GM11168 (cell line): ENCODE results near the gene LAMA4.
"Not testable (repeated sequence)": the region's sequence is repeated elsewhere in the genome, so short reads cannot be mapped to it uniquely, and the experiment has no call there.

Source experiments
- in situ Hi-C: fragments of 300-500 bp; cut with MboI; formaldehyde crosslinking; loops from one replicate; pipeline ENCODE4 v1.12.0; 2022; ENCODE audit warnings: low sequenced_read_pairs; ENCODE audit not compliant: unreplicated experiment

LAMA4 gene

DNA sequence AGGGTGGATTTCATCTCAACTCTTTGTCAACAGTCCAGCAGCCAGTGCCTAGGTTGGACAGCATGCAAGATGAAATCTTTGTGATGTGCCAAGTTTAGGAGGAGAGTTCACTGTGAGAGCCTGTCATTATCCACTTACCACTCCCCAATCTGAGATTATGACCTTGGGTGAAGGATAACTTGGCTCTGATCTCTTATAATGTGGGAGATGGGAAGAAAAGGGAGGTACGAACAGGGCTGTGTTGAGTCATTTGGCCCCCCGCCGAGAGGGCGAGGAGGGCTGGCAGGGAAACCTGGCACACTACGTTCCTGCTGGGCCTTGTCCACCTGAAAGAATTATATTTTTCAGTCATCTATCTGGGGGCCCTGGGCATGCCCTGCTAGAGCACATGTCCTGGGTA, 35.8 kb downstream of the LAMA4 start:
- in situ Hi-C loops = no loop called here

DNA sequence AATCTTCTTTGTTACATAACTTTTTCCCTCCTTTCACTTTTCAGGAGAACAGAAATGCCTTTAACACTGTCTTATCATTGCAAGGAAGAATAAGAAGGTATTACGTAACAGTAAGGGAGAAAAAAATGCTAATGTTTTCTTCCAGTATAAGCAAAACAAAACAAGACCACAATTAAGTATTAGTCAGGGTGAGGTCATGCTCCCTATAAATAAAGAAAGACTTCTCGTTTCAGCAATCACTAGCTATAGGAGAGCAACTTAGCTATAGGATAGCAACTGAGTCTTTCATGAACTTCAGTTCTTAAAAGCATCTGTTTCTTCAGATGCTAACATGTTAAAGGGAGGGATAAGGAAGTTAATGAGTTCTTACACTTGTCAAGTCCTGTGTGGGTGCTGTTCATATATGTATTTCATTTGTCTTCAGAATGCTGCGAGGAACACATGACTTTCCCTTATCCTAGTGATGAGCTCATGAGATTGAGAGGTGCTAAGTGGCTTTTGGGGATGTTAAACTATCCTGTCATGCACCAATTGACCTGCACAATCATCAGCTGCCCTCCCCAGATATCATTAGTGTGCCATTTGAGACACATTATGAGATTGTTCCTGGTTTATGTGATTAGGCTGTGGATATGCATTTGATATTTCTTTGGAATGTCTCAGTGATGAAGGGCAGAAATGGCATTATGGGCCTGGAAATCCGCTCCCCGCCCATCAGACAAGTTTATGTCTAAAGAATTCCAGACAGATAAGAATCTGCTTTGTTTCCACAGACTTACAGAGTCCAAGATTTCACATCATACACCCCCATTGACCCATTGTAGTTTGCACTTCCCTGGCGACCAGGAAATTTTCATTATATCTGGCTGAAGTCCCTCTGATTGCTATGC, 37.5 kb downstream of the LAMA4 start:
- in situ Hi-C loops = no loop called here

DNA sequence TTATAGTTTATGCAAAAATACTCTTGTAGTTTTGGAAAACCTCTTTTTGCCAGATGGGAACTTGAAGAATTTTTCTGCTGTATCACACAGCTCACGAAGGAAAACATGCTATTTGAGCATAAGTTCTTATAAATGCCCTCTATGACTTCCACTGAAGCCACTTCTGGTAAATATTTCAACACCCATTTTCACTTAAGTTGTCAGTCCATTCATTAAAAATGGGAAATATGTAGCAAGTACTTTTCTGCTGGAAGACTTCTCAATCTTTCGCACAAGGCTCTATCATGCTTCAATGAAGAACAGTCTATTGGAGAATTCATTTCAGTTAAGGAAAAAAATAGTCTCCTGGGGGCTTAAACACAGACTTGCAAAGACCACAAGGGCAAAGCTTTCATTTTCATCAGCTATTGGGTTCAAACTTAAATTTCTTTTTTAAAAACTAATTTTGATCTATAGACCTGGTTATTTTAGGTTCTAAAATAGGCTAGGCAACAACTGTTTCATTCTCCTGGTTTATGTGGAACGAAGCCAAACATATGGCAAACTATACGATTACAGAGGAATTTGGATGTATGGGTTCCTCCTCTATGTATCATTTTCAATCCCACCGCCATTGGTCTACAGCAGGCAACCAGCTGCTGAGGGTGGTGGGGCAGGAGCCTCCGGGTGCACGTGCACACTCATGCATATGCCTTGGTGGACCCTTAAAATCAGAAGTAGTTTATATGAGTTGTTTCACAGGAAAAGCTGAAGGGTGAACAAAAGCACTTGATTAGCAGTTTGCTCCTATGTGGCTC, 38.7 kb downstream of the LAMA4 start:
- in situ Hi-C loops = no loop called here

DNA sequence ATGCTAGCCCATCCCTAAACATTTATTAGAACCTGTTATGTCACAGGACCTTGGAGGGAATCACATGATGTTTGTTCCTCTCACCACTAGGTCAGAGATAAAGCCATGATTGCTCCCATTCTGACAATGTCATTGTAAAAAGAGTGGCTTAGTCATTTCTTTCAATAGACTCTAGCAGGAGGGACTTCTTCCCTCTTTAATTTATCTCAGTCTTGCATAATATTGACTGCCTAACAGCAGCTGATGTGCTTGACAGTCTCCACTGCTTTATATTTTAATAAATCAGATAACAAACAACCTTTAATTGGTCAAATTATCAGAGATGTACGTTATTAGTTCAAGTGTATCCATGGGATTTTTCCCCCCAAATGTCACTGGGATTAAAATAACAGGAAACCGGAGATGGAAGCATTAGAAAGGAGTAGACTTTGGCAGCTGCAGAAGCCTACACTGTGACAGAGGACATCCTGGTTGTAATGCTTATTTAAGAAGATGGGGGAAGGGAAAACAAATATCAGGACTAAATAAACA, 39.6 kb downstream of the LAMA4 start:
- in situ Hi-C loops = no loop called here

DNA sequence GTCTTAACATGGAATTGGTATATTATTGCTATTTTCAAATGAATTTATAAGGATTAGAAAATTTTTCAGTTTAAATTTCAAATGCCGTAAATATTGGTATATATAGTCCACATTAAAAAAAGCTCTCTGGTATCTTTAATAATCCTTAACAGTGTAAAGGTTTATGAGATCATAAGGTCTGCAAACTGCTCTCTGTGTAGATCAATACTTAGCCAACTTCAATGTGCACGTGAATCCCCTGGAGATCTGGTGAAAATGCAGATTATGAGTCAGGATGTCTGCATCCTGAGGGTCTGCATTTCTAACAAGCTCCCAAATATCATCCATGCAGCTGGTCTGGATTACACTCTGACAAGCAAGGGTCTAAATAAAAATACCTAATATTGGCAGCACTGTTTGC, 43.5 kb downstream of the LAMA4 start:
- in situ Hi-C loops = no loop called here

DNA sequence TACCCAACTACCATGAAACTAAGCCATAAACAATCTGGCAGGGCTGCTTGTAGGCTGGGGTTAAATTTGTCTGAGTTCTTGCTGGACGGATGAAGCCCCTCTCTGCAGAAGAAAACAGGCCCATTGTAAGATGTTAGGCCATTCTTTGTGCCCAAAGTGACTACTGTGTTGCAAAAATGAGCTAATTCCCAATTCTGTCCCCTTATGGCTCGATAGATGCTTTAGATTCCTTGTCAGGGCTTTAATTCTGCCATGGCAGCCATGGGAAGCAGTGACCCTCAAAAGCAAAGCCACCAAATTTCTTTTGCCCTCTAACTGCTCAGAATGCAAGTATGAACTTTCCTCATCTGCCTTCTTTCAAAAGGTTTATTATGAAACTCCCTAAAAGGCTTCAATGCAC, 45.2 kb downstream of the LAMA4 start:
- in situ Hi-C loops = no loop called here

DNA sequence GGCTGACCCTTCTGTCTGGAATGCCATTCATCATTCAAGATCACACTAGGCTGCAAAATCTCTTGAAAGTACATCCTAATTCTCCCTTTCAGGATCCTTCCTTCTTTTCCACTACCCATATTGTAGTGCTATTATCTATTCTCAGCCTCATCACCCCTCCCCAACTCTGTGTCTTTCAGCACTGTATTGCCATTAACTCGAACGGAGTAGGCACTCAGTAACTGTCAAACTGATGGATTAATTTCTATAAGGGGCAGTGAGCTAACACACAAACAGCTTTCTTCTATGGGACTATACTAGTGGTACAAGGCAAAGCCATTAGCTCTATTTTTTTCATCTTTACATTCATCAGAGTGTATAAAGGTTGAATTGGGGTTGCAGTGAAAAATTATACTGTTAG, 46.6 kb downstream of the LAMA4 start:
- in situ Hi-C loops = no loop called here

- in situ Hi-C loops = no loop called here
These were observed 47.2 kb downstream of the LAMA4 start for GRCh38 chr6:112207131-112207530.

DNA sequence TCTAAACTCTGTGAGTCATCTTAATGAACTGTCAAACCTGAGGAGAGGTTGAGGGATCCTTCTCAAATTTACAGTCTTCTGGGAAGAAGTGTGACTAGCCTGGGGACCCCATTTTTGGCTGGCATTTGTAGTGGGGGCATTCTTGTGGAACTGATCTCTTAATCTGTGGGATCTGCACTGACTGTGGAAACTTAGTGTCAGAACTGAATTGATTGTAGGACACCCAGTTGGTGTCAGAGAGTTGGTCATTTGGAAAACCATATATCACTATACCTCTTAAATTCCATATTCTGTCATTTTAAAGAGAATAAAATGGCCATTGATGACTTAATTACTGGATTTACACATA, 48.3 kb downstream of the LAMA4 start:
- in situ Hi-C loops = no loop called here

- in situ Hi-C loops = no loop called here
These were observed 48.8 kb downstream of the LAMA4 start for GRCh38 chr6:112205427-112206109.

- in situ Hi-C loops = no loop called here
These were observed 50.0 kb downstream of the LAMA4 start for GRCh38 chr6:112204350-112204706.

DNA sequence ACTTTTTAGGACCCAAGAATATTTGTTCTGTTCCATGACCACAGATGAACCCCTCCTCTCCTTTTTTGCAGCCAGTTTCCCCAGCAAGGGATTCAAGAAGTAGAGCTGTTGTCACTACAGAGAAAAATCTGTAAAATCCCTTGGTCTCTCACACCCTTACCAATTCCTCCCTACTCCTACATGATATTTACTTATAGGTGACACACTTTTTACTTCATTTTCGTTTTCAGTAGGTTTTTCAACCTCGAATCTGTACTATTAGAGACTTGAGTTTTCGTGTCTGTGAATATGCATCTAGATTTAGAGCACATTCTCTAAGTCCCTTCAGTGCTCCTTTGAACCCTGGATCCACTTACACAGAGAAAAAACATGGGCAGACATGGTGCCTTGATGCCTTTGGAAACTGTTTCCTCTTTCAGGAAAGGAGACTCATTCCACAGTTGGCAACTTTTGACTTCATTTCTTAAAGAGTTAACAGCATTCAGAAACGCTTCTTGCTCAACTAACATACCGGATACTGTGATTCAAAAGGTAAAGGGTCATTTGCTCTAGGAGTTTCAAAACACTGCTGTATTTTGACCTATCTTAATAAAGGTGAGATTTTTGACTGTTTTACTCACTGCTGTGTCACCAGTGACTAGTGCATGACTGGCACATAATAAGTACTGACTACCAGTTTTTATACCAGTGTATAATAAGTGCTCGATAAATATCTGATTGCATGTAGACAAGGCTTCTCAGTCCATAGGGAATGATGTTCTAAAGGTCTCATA, 50.6 kb downstream of the LAMA4 start:
- in situ Hi-C loops = no loop called here

- in situ Hi-C loops = no loop called here
These were observed 51.6 kb downstream of the LAMA4 start for GRCh38 chr6:112202639-112203341.

- in situ Hi-C loops = not testable (repeated sequence)
These were observed 54.0 kb downstream of the LAMA4 start for GRCh38 chr6:112200185-112200914.

DNA sequence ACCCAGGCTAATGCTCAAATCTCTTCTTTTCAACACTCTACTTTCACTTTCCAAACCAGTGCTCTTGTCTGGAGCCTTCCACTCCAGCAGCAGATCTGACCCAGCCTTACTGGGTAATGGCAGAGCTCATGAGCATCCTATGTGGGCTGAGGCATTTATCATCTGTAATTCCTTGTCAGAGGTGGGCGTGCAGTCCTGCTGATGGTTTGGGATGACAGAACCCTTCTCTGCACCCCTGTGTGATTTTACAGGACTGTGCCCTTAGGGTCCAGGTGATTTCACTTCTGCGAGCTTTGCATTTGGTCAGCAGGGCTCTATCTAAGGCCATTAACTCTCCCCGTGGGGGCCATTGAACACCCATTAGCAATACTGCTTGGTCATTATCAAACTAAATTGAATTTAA, 55.4 kb downstream of the LAMA4 start:
- in situ Hi-C loops = no loop called here

DNA sequence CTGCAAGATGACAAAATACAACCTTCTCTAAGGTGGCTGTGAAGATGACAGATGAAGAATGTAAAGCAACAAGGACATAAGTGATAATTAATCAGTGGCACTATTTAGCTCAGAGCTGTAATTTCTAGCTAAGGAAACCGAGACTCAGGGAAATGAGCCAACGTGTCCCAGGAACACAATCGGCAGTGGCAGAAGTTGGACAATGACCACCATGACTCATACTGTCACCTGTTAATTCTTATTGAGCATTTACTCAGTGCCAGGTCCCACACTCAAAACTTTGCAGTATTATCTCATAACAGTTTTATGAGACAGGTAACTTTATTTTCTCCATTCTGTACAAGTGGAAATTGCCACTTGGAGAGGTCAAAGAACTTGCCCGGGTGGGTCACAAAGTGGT, 55.8 kb downstream of the LAMA4 start:
- in situ Hi-C loops = no loop called here

DNA sequence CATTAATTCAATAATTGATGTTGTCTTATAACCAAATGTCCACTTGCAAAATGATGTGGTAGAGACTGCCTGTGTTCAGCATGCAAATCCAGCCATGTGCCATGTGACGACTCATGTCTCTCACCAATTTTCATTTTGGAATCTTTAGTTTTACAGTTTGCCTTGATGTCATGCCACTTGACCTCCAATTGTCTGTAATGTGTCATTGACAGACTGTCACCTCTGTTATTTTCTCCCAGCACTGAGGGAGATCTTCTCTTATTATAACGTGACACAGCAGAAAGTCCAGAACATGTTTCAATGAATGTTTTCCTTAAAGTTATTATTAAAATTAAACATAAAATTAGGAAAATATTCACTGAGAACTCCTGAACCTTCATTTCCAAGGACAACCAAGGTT, 56.7 kb downstream of the LAMA4 start:
- in situ Hi-C loops = no loop called here

- in situ Hi-C loops = no loop called here
These were observed 58.1 kb downstream of the LAMA4 start for GRCh38 chr6:112196306-112196705.

DNA sequence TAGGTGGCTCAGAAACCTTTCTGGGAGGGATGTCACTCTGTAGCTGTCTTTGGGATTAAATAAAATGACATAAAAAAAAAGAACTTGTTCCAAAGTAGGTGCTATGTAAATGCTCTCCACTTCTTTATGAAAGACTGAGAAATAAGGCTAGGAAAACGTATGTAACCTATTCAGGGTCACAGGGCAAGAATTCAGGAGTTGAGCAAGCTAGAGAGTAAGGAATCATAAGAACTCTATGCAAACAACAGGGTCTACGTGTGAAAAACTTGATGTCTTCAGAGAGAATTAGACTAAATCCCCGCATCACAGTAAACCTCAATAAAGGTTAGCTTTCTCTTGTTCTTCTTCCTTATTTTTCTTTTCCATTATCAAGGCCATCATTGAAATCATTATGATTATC, 59.2 kb downstream of the LAMA4 start:
- in situ Hi-C loops = no loop called here
